HCT116 (cell line): ENCODE data around the gene GABBR1. TPM values are rescaled to one million over a fixed set of nuclear protein-coding genes. Genes with fewer than 3 reads are reported as not detected.

Source experiments
- ATAC-seq: fragments of 200-7000 bp; cut with Tn5 transposase; 2 replicates; pipeline ENCODE4 v1.9.1; 2020; ENCODE audit warnings: mild to moderate bottlenecking, moderate library complexity
- BruUV-seq: library from RNA; stranded (reverse); fragments of 400-500 nt; replicated peaks from 2 replicates; lab custom pipeline; 2021; lab: Mats Ljungman, UMichigan
- CTCF ChIA-PET: fragments of 300-600 bp; sonication (Branson Sonifier 250); formaldehyde crosslinking; loops from one replicate; lab custom pipeline; 2021; ENCODE audit warnings: antibody characterized with exemption; lab: Charles Lee
- POLR2A ChIA-PET: fragments of 300-600, 350-600 bp; sonication (Branson Sonifier 250); formaldehyde crosslinking; loops from one replicate; lab custom pipeline; 2021; ENCODE audit warnings: antibody characterized with exemption; lab: Charles Lee
- RAD21 ChIA-PET, 2 experiments: fragments of 300-600 bp; sonication (Branson Sonifier 250); formaldehyde crosslinking; loops; one replicate each; lab custom pipeline; 2023; ENCODE audit warnings: low total read pairs in 2 of 2; ENCODE audit not compliant: uncharacterized antibody in 2 of 2, unreplicated experiment in 2 of 2, low non-redundant PET in 1 of 2; lab: Charles Lee
- DNase-seq: peaks from one replicate; pipeline ENCODE4 v3.0.0-alpha.2; 2010; ENCODE audit warnings: low read depth, low spot score
- H2AFZ ChIP-seq: fragments of 200-600 bp; shearing (Covaris generic), sonication (generic); 2 replicates; pipeline ENCODE4 v1.6.1; 2017; ENCODE audit warnings: low read depth, mixed run types, mixed read lengths, antibody characterized with exemption, low read length; ENCODE audit not compliant: poor library complexity, severe bottlenecking
- H3K27ac ChIP-seq: 2 replicates; pipeline ENCODE4 v1.5.1; 2012; ENCODE audit warnings: low read depth, low read length
- H3K27me3 ChIP-seq: fragments of 200-600 bp; sonication (generic); 2 replicates; pipeline ENCODE4 v1.6.1; 2016; ENCODE audit warnings: mixed run types, low read length, mixed read lengths; ENCODE audit not compliant: insufficient read depth
- H3K36me3 ChIP-seq, 2 experiments: fragments of 200-500 bp in 1 of 2; fragments of 200-600 bp in 1 of 2; sonication (Bioruptor generic) in 1 of 2; sonication (generic) in 1 of 2; 2 replicates each; pipeline versions ENCODE4 v1.5.1 to v1.6.1; 2014 to 2016; ENCODE audit warnings: low read length in 2 of 2, inconsistent platforms in 1 of 2, mixed read lengths in 1 of 2, mixed run types in 1 of 2; ENCODE audit not compliant: insufficient read depth in 2 of 2, control insufficient read depth in 1 of 2
- H3K4me1 ChIP-seq, 2 experiments: fragments of 200-600 bp in 1 of 2; sonication (generic) in 1 of 2; 2 replicates each; pipeline versions ENCODE4 v1.5.1 to v1.6.1; 2012 to 2017; ENCODE audit warnings: low read length in 2 of 2, inconsistent platforms in 1 of 2, mild to moderate bottlenecking in 1 of 2, mixed read lengths in 1 of 2, mixed run types in 1 of 2, moderate library complexity in 1 of 2; ENCODE audit not compliant: insufficient read depth in 2 of 2, control insufficient read depth in 1 of 2
- H3K4me2 ChIP-seq: fragments of 200-600 bp; sonication (generic); 2 replicates; pipeline ENCODE4 v1.6.1; 2017; ENCODE audit warnings: mixed run types, low read length, mixed read lengths
- H3K4me3 ChIP-seq, 2 experiments: fragments of 200-600 bp in 1 of 2; sonication (generic) in 1 of 2; replicated peaks in 1 of 2; 2 replicates each; pipeline ENCODE4 v1.5.1; 2011 to 2016; ENCODE audit warnings: low read length in 2 of 2, control low read depth in 1 of 2, low read depth in 1 of 2, mild to moderate bottlenecking in 1 of 2, mixed read lengths in 1 of 2, mixed run types in 1 of 2
- H3K79me2 ChIP-seq: fragments of 200-600 bp; sonication (generic); 2 replicates; pipeline ENCODE4 v1.6.1; 2017; ENCODE audit warnings: mild to moderate bottlenecking, mixed run types, low read length, moderate library complexity, mixed read lengths; ENCODE audit not compliant: insufficient read depth
- H3K9ac ChIP-seq: fragments of 200-600 bp; sonication (generic); 2 replicates; pipeline ENCODE4 v1.6.1; 2016; ENCODE audit warnings: low read length, mixed read lengths
- H3K9me2 ChIP-seq: fragments of 200-600 bp; sonication (generic), shearing (Covaris generic); 2 replicates; pipeline ENCODE4 v1.6.1; 2017; ENCODE audit warnings: mixed run types, mild to moderate bottlenecking, moderate library complexity; ENCODE audit not compliant: insufficient read depth
- H3K9me3 ChIP-seq, 2 experiments: fragments of 200-500 bp in 1 of 2; fragments of 200-600 bp in 1 of 2; sonication (Bioruptor generic) in 1 of 2; sonication (generic) in 1 of 2; 2 replicates each; pipeline ENCODE4 v1.6.1; 2014 to 2017; ENCODE audit warnings: low read length in 2 of 2, mixed read lengths in 2 of 2, inconsistent platforms in 1 of 2, low read depth in 1 of 2, mild to moderate bottlenecking in 1 of 2, mixed run types in 1 of 2, moderate library complexity in 1 of 2; ENCODE audit not compliant: control insufficient read depth in 1 of 2, insufficient read depth in 1 of 2
- H4K20me1 ChIP-seq: fragments of 200-600 bp; sonication (generic), shearing (Covaris generic); 2 replicates; pipeline ENCODE4 v1.6.1; 2017; ENCODE audit warnings: mixed run types, mild to moderate bottlenecking, moderate library complexity; ENCODE audit not compliant: insufficient read depth
- ATF3 ChIP-seq: IDR thresholded peaks from 2 replicates; pipeline ENCODE4 v1.6.1; 2012
- CBX3 ChIP-seq: IDR thresholded peaks from 2 replicates; pipeline ENCODE4 v1.6.1; 2012; ENCODE audit warnings: low read depth
- CTCF ChIP-seq, 3 experiments: fragments of 200-600 bp in 1 of 3; sonication (generic) in 1 of 3; IDR thresholded peaks in 2 of 3; conservative IDR thresholded peaks in 1 of 3; 2 replicates each; pipeline ENCODE4 v1.5.1; 2012 to 2017; ENCODE audit warnings: low read depth in 2 of 3, low read length in 2 of 3, antibody characterized with exemption in 1 of 3, borderline replicate concordance in 1 of 3, control low read depth in 1 of 3, mild to moderate bottlenecking in 1 of 3, mixed read lengths in 1 of 3, mixed run types in 1 of 3, moderate library complexity in 1 of 3; ENCODE audit not compliant: insufficient read depth in 1 of 3
- ELF1 ChIP-seq: IDR thresholded peaks from 2 replicates; pipeline ENCODE4 v1.6.1; 2012; ENCODE audit warnings: low read depth, borderline replicate concordance
- EZH2 ChIP-seq: fragments of 200-600 bp; sonication (generic); IDR thresholded peaks from 2 replicates; pipeline ENCODE4 v1.6.1; 2017; ENCODE audit warnings: antibody characterized with exemption, mixed run types
- EZH2phosphoT487 ChIP-seq: fragments of 200-600 bp; IDR thresholded peaks from 2 replicates; pipeline ENCODE4 v1.6.1; 2018; ENCODE audit warnings: antibody characterized with exemption, borderline replicate concordance
- FOSL1 ChIP-seq: IDR thresholded peaks from 2 replicates; pipeline ENCODE4 v1.6.1; 2012; ENCODE audit warnings: low read depth
- JUND ChIP-seq: IDR thresholded peaks from 2 replicates; pipeline ENCODE4 v1.6.1; 2012
- MAX ChIP-seq: IDR thresholded peaks from 2 replicates; pipeline ENCODE4 v1.6.1; 2012
- POLR2AphosphoS5 ChIP-seq: IDR thresholded peaks from 2 replicates; pipeline ENCODE4 v1.6.1; 2011; ENCODE audit warnings: mild to moderate bottlenecking, low read depth, low read length, moderate library complexity
- RAD21 ChIP-seq: IDR thresholded peaks from 2 replicates; pipeline ENCODE4 v1.6.1; 2012; ENCODE audit warnings: low read depth, mild to moderate bottlenecking
- REST ChIP-seq: IDR thresholded peaks from 2 replicates; pipeline ENCODE4 v1.6.1; 2012; ENCODE audit warnings: low read depth
- SIN3A ChIP-seq: IDR thresholded peaks from 2 replicates; pipeline ENCODE4 v1.6.1; 2012; ENCODE audit warnings: low read depth
- SP1 ChIP-seq: IDR thresholded peaks from 2 replicates; pipeline ENCODE4 v1.6.1; 2012; ENCODE audit warnings: low read depth
- SRF ChIP-seq: IDR thresholded peaks from 2 replicates; pipeline ENCODE4 v1.6.1; 2012; ENCODE audit warnings: low read depth
- TCF7L2 ChIP-seq: IDR thresholded peaks from 2 replicates; pipeline ENCODE4 v1.7.0; 2011; ENCODE audit warnings: borderline replicate concordance, inconsistent platforms; ENCODE audit not compliant: insufficient read depth, insufficient read length; ENCODE audit errors: extremely low read depth
- YY1 ChIP-seq: IDR thresholded peaks from 2 replicates; pipeline ENCODE4 v1.6.1; 2011; ENCODE audit warnings: low read length, low read depth, moderate library complexity, mild to moderate bottlenecking; ENCODE audit not compliant: insufficient replicate concordance; ENCODE audit errors: extremely low read depth
- ZBTB33 ChIP-seq: IDR thresholded peaks from 2 replicates; pipeline ENCODE4 v1.6.1; 2011; ENCODE audit warnings: mild to moderate bottlenecking, low read length, moderate library complexity; ENCODE audit not compliant: insufficient replicate concordance; ENCODE audit errors: extremely low read depth
- ZFX ChIP-seq: fragments of 450-650 bp; IDR thresholded peaks from 2 replicates; pipeline ENCODE4 v1.6.1; 2017
- ZNF274 ChIP-seq: fragments of 200-500 bp; sonication (Bioruptor generic); IDR thresholded peaks from 2 replicates; pipeline ENCODE4 v1.6.1; 2014; ENCODE audit warnings: mild to moderate bottlenecking, low read depth, low read length, inconsistent platforms
- intact Hi-C: fragments of 100-400 bp; cut with micrococcal nuclease; formaldehyde crosslinking; loops from 2 replicates; pipeline ENCODE4 v1.10.0; 2022
- total RNA-seq: library from RNA; stranded (reverse); gene quantifications from one replicate; pipeline ENCODE4 v1.2.1, GENCODE V29; 2021; ENCODE audit not compliant: unreplicated experiment

GABBR1 gene
- total RNA-seq, 1 experiment from 2014 or later = 43.4 TPM

GRCh38 chr6:29524044-29524443, 108.9 kb downstream of the GABBR1 start:
- CTCF ChIA-PET = no interaction called here

More at GRCh38 chr6:29524044-29524443, 108.9 kb downstream of the GABBR1 start:
- no peak for TF ChIP-seq SIN3A
- TF ChIP-seq ATF3 = no peak
- no peak for TF ChIP-seq SRF
- no peak for TF ChIP-seq MAX
- no peak for TF ChIP-seq YY1
- no peak for TF ChIP-seq SP1
- no peak for TF ChIP-seq EZH2
- no peak for TF ChIP-seq TCF7L2
- TF ChIP-seq RAD21 = no peak
- no peak for TF ChIP-seq ZNF274
- no peak for TF ChIP-seq REST
- TF ChIP-seq FOSL1 = no peak
- no peak for TF ChIP-seq POLR2AphosphoS5
- no peak for TF ChIP-seq ZBTB33
- no peak for TF ChIP-seq CBX3
- no peak for TF ChIP-seq CTCF (IDR thresholded peaks at IDR 0.05 in 2 of 3, conservative IDR thresholded peaks at IDR 0.05 in 1 of 3; ENCODE audit: borderline replicate concordance in 1 of 3, insufficient read depth in 1 of 3, low read depth in 2 of 3, low read length in 2 of 3)
- no peak for TF ChIP-seq ZFX
- no peak for TF ChIP-seq EZH2phosphoT487
- no peak for TF ChIP-seq JUND
- TF ChIP-seq ELF1 = no peak
- TF ChIP-seq, all 23 proteins: peak for 0
- Histone ChIP-seq H3K4me3 (no peak overlapping the region), H3K27me3 (no peaks in the 10 kb centered on the region), H3K9me2 (no peaks in the 10 kb centered on the region), H4K20me1 (no peaks in the 10 kb centered on the region), H3K9ac (no peak overlapping the region), H3K27ac (no peak overlapping the region), H3K4me1 (no peaks in the 10 kb centered on the region), H3K4me2 (no peak overlapping the region), H3K79me2 (no peaks in the 10 kb centered on the region), H3K36me3 (no peaks in the 10 kb centered on the region), H2AFZ (no peak overlapping the region), H3K9me3 (no peaks in the 10 kb centered on the region)
- RAD21 ChIA-PET = no interaction called here
- ATAC-seq = no peak
- DNase-seq = no peak
- POLR2A ChIA-PET = no interaction called here
- intact Hi-C loops = no loop called here
- no TSS peak for BruUV-seq
